ENCODE results near the gene SLC9A5.

Gene SLC9A5

GRCh38 chr16:67223992-67224391 is 24.8 kb upstream of the SLC9A5 start:
- Histone ChIP-seq H3K4me1 (ENCODE audit: control insufficient read depth, low read depth, low read length) (peaks cover 2% of the 10 kb centered on the region), H3K4me2 (ENCODE audit: low read length) (no peak overlapping the region), H2BK120ac (ENCODE audit: low read depth, low read length) (no peak overlapping the region), H3K4ac (ENCODE audit: low read depth, low read length) (no peak overlapping the region), H3K36me3 (ENCODE audit: control insufficient read depth, insufficient read depth, low read length) (peaks cover 2% of the 10 kb centered on the region), H3K56ac (ENCODE audit: low read length) (no peak overlapping the region), H3K18ac (ENCODE audit: low read length) (no peak overlapping the region), H3K4me3 (ENCODE audit: low read length) (no peak overlapping the region), H3K23ac (ENCODE audit: low read length) (no peak overlapping the region), H3K9ac (ENCODE audit: low read length) (no peak overlapping the region), H3K79me2 (ENCODE audit: control insufficient read depth, insufficient read depth, low read length) (peaks cover 13% of the 10 kb centered on the region), H2BK15ac (replicated peaks; ENCODE audit: low read depth) (no peak overlapping the region), H2BK5ac (ENCODE audit: low read length) (no peak overlapping the region), H3K27me3 (ENCODE audit: insufficient read depth, low read length, poor library complexity) (no peaks in the 10 kb centered on the region), H3K27ac (ENCODE audit: low read depth, low read length) (no peak overlapping the region), H4K5ac (ENCODE audit: low read length) (no peak overlapping the region), H4K8ac (ENCODE audit: low read depth, low read length) (no peak overlapping the region), H3K79me1 (ENCODE audit: low read length) (peaks cover 15% of the 10 kb centered on the region), H2AK5ac (ENCODE audit: low read length) (no peak overlapping the region)
- WGBS (ENCODE audit: extremely low coverage, insufficient coverage, low lambda C conversion rate) = no CpG with 5 or more reads among the region's 3 CpGs
- peak; percentile 19 for DNase-seq

GRCh38 chr16:67226295-67226803 is 22.4 kb upstream of the SLC9A5 start:
- peak overlapping the region; percentile 67 for H3K4me2 ChIP-seq (ENCODE audit: low read length)
- peak overlapping the region; percentile 16 for H3K4me3 ChIP-seq (ENCODE audit: low read length)
- no peak overlapping the region for H2BK120ac ChIP-seq (ENCODE audit: low read depth, low read length)
- H4K5ac ChIP-seq (ENCODE audit: low read length) = no peak overlapping the region
- no peak overlapping the region for H3K23ac ChIP-seq (ENCODE audit: low read length)
- H3K79me1 ChIP-seq (ENCODE audit: low read length) = peaks cover 15% of the 10 kb centered on the region
- H3K18ac ChIP-seq (ENCODE audit: low read length) = no peak overlapping the region
- H3K27ac ChIP-seq (ENCODE audit: low read depth, low read length) = no peak overlapping the region
- H2AK5ac ChIP-seq (ENCODE audit: low read length) = no peak overlapping the region
- peaks cover 2% of the 10 kb centered on the region for H3K4me1 ChIP-seq (ENCODE audit: control insufficient read depth, low read depth, low read length)
- H4K8ac ChIP-seq (ENCODE audit: low read depth, low read length) = no peak overlapping the region
- no peak overlapping the region for H2BK5ac ChIP-seq (ENCODE audit: low read length)
- peak overlapping the region; percentile 70 for H3K56ac ChIP-seq (ENCODE audit: low read length)
- H3K79me2 ChIP-seq (ENCODE audit: control insufficient read depth, insufficient read depth, low read length) = peaks cover 13% of the 10 kb centered on the region
- no peaks in the 10 kb centered on the region for H3K27me3 ChIP-seq (ENCODE audit: insufficient read depth, low read length, poor library complexity)
- no peak overlapping the region for H2BK15ac ChIP-seq (replicated peaks; ENCODE audit: low read depth)
- peaks cover 16% of the 10 kb centered on the region for H3K36me3 ChIP-seq (ENCODE audit: control insufficient read depth, insufficient read depth, low read length)
- no peak for DNase-seq
- H3K4ac ChIP-seq (ENCODE audit: low read depth, low read length) = no peak overlapping the region
- H3K9ac ChIP-seq (ENCODE audit: low read length) = peak overlapping the region; percentile 50
- no CpG with 5 or more reads among the region's 12 CpGs for WGBS (ENCODE audit: extremely low coverage, insufficient coverage, low lambda C conversion rate)

- no CpG with 5 or more reads among the region's 46 CpGs for WGBS (ENCODE audit: extremely low coverage, insufficient coverage, low lambda C conversion rate)
- no peak within 1 kb of the TSS for H2BK5ac ChIP-seq (ENCODE audit: low read length)
- no peak within 1 kb of the TSS for H3K27ac ChIP-seq (ENCODE audit: low read depth, low read length)
Observed at GRCh38 chr16:67226804-67227566, 21.8 kb upstream of the SLC9A5 start, which contains the start of gene TMEM208. Gene TMEM208 (plus strand): TSS chr16:67227130. CDS start chr16:67227219, 89 bp downstream.

GRCh38 chr16:67227567-67227921 is 21.2 kb upstream of the SLC9A5 start:
- no peak for DNase-seq
- no peaks in the 10 kb centered on the region for H3K27me3 ChIP-seq (ENCODE audit: insufficient read depth, low read length, poor library complexity)
- no CpG with 5 or more reads among the region's 12 CpGs for WGBS (ENCODE audit: extremely low coverage, insufficient coverage, low lambda C conversion rate)
- H3K4me2 ChIP-seq (ENCODE audit: low read length) = peak overlapping the region; percentile 99
- peaks cover 15% of the 10 kb centered on the region for H3K79me1 ChIP-seq (ENCODE audit: low read length)
- peak overlapping the region; percentile 100 for H3K4me3 ChIP-seq (ENCODE audit: low read length)
- no peak overlapping the region for H4K8ac ChIP-seq (ENCODE audit: low read depth, low read length)
- H3K18ac ChIP-seq (ENCODE audit: low read length) = no peak overlapping the region
- no peak overlapping the region for H4K5ac ChIP-seq (ENCODE audit: low read length)
- H3K36me3 ChIP-seq (ENCODE audit: control insufficient read depth, insufficient read depth, low read length) = peaks cover 19% of the 10 kb centered on the region
- H3K56ac ChIP-seq (ENCODE audit: low read length) = peak overlapping the region; percentile 96
- peak overlapping the region; percentile 97 for H3K9ac ChIP-seq (ENCODE audit: low read length)
- H2BK120ac ChIP-seq (ENCODE audit: low read depth, low read length) = no peak overlapping the region
- no peak overlapping the region for H3K4ac ChIP-seq (ENCODE audit: low read depth, low read length)
- no peak overlapping the region for H3K23ac ChIP-seq (ENCODE audit: low read length)
- peaks cover 13% of the 10 kb centered on the region for H3K79me2 ChIP-seq (ENCODE audit: control insufficient read depth, insufficient read depth, low read length)
- no peak overlapping the region for H2AK5ac ChIP-seq (ENCODE audit: low read length)
- peaks cover 2% of the 10 kb centered on the region for H3K4me1 ChIP-seq (ENCODE audit: control insufficient read depth, low read depth, low read length)
- H2BK15ac ChIP-seq (replicated peaks; ENCODE audit: low read depth) = no peak overlapping the region
- H2BK5ac ChIP-seq (ENCODE audit: low read length) = no peak overlapping the region
- no peak overlapping the region for H3K27ac ChIP-seq (ENCODE audit: low read depth, low read length)

More at GRCh38 chr16:67226804-67227566, 21.8 kb upstream of the SLC9A5 start, which contains the start of gene TMEM208:
- Histone ChIP-seq H4K5ac (ENCODE audit: low read length) (no peak within 1 kb of the TSS), H2BK120ac (ENCODE audit: low read depth, low read length) (no peak within 1 kb of the TSS), H2BK15ac (replicated peaks; ENCODE audit: low read depth) (no peak within 1 kb of the TSS), H3K4ac (ENCODE audit: low read depth, low read length) (no peak within 1 kb of the TSS), H3K18ac (ENCODE audit: low read length) (no peak within 1 kb of the TSS), H3K9ac (ENCODE audit: low read length) (peak within 1 kb of the TSS; percentile 97), H3K4me1 (ENCODE audit: control insufficient read depth, low read depth, low read length) (peaks cover 2% of the 10 kb centered on the region), H3K79me2 (ENCODE audit: control insufficient read depth, insufficient read depth, low read length) (peaks cover 13% of the 10 kb centered on the region), H3K4me2 (ENCODE audit: low read length) (peak within 1 kb of the TSS; percentile 99), H3K23ac (ENCODE audit: low read length) (no peak within 1 kb of the TSS), H4K8ac (ENCODE audit: low read depth, low read length) (no peak within 1 kb of the TSS), H2AK5ac (ENCODE audit: low read length) (no peak within 1 kb of the TSS), H3K79me1 (ENCODE audit: low read length) (peaks cover 15% of the 10 kb centered on the region), H3K56ac (ENCODE audit: low read length) (peak within 1 kb of the TSS; percentile 96), H3K4me3 (ENCODE audit: low read length) (peak within 1 kb of the TSS; percentile 100), H3K36me3 (ENCODE audit: control insufficient read depth, insufficient read depth, low read length) (peaks cover 19% of the 10 kb centered on the region), H3K27me3 (ENCODE audit: insufficient read depth, low read length, poor library complexity) (no peaks in the 10 kb centered on the region)
- DNase-seq = peak; percentile 100

- no peak for DNase-seq
- Histone ChIP-seq H4K8ac (ENCODE audit: low read depth, low read length) (no peak overlapping the region), H2AK5ac (ENCODE audit: low read length) (no peak overlapping the region), H3K4ac (ENCODE audit: low read depth, low read length) (no peak overlapping the region), H3K27ac (ENCODE audit: low read depth, low read length) (no peak overlapping the region), H3K4me3 (ENCODE audit: low read length) (no peak overlapping the region), H3K4me2 (ENCODE audit: low read length) (peak overlapping the region; percentile 99), H4K5ac (ENCODE audit: low read length) (no peak overlapping the region), H2BK120ac (ENCODE audit: low read depth, low read length) (no peak overlapping the region), H3K79me2 (ENCODE audit: control insufficient read depth, insufficient read depth, low read length) (peaks cover 13% of the 10 kb centered on the region), H3K56ac (ENCODE audit: low read length) (no peak overlapping the region), H2BK15ac (replicated peaks; ENCODE audit: low read depth) (no peak overlapping the region), H3K27me3 (ENCODE audit: insufficient read depth, low read length, poor library complexity) (no peaks in the 10 kb centered on the region), H3K23ac (ENCODE audit: low read length) (no peak overlapping the region), H2BK5ac (ENCODE audit: low read length) (no peak overlapping the region), H3K18ac (ENCODE audit: low read length) (no peak overlapping the region), H3K9ac (ENCODE audit: low read length) (peak overlapping the region; percentile 97), H3K36me3 (ENCODE audit: control insufficient read depth, insufficient read depth, low read length) (peaks cover 19% of the 10 kb centered on the region), H3K4me1 (ENCODE audit: control insufficient read depth, low read depth, low read length) (peaks cover 2% of the 10 kb centered on the region), H3K79me1 (ENCODE audit: low read length) (peaks cover 15% of the 10 kb centered on the region)
- no CpG with 5 or more reads among the region's 9 CpGs for WGBS (ENCODE audit: extremely low coverage, insufficient coverage, low lambda C conversion rate)
Observed at GRCh38 chr16:67228034-67228785, 20.6 kb upstream of the SLC9A5 start.

All from mesendoderm (in vitro differentiated cells).